IMR-90 (cell line): ENCODE results near the gene DUSP10. TPM values are rescaled to one million over a fixed set of nuclear protein-coding genes. Genes with fewer than 3 reads are reported as not detected.

Experiments used
- ATAC-seq: fragments of 200-7000 bp; cut with Tn5 transposase; 2 replicates; pipeline ENCODE4 v1.9.1; 2020; ENCODE audit warnings: low read depth, mild to moderate bottlenecking, moderate library complexity
- BruUV-seq: library from RNA; stranded (reverse); fragments of 400-500 nt; replicated peaks from 2 replicates; lab custom pipeline; 2021; lab: Mats Ljungman, UMichigan
- CTCF ChIA-PET: fragments of 300-600 bp; formaldehyde crosslinking; extraction: SDS; loops from one replicate; lab custom pipeline; 2021; ENCODE audit warnings: antibody characterized with exemption; lab: Yijun Ruan, JAX
- POLR2A ChIA-PET: fragments of 300-600 bp; sonication (Branson Sonifier 250); formaldehyde crosslinking; loops from one replicate; lab custom pipeline; 2022; ENCODE audit warnings: antibody characterized with exemption; ENCODE audit not compliant: unreplicated experiment; lab: Charles Lee
- DNase-seq: peaks from one replicate; pipeline ENCODE4 v3.0.0; 2013
- H2AFZ ChIP-seq: replicated peaks from 2 replicates; pipeline ENCODE3; 2013; ENCODE audit warnings: low read length, mild to moderate bottlenecking; ENCODE audit not compliant: poor library complexity
- H2AK5ac ChIP-seq: 2 replicates; pipeline ENCODE4 v1.6.1; 2013; ENCODE audit warnings: low read depth, low read length, inconsistent platforms
- H2AK9ac ChIP-seq: replicated peaks from 2 replicates; pipeline ENCODE3; 2013; ENCODE audit warnings: mild to moderate bottlenecking, low read depth, low read length, moderate library complexity; ENCODE audit not compliant: poor library complexity
- H2BK120ac ChIP-seq: 2 replicates; pipeline ENCODE4 v1.6.1; 2013; ENCODE audit warnings: low read depth, low read length, inconsistent platforms
- H2BK15ac ChIP-seq: 3 replicates; pipeline ENCODE4 v1.6.1; 2013; ENCODE audit warnings: low read depth, low read length, inconsistent platforms
- H2BK20ac ChIP-seq: 2 replicates; pipeline ENCODE4 v1.6.1; 2013; ENCODE audit warnings: low read depth, mild to moderate bottlenecking, inconsistent platforms, low read length, moderate library complexity
- H2BK5ac ChIP-seq: 2 replicates; pipeline ENCODE4 v1.6.1; 2013; ENCODE audit warnings: mild to moderate bottlenecking, low read depth, low read length, inconsistent platforms; ENCODE audit not compliant: poor library complexity, severe bottlenecking
- H3K14ac ChIP-seq: replicated peaks from 2 replicates; pipeline ENCODE4 v1.6.1; 2013; ENCODE audit warnings: low read depth, low read length, inconsistent platforms
- H3K18ac ChIP-seq: 2 replicates; pipeline ENCODE4 v1.6.1; 2013; ENCODE audit warnings: low read depth, low read length, control low read depth
- H3K23ac ChIP-seq: 2 replicates; pipeline ENCODE4 v1.6.1; 2013; ENCODE audit warnings: low read depth, low read length, inconsistent platforms
- H3K27ac ChIP-seq: 2 replicates; pipeline ENCODE4 v1.5.1; 2013; ENCODE audit warnings: mild to moderate bottlenecking, control low read depth, low read length; ENCODE audit not compliant: insufficient read depth
- H3K27me3 ChIP-seq: 2 replicates; pipeline ENCODE4 v1.6.1; 2013; ENCODE audit warnings: low read length; ENCODE audit not compliant: control insufficient read depth, insufficient read depth
- H3K36me3 ChIP-seq: 2 replicates; pipeline ENCODE4 v1.6.1; 2013; ENCODE audit warnings: low read length, mixed read lengths; ENCODE audit not compliant: control insufficient read depth, insufficient read depth
- H3K4ac ChIP-seq: 2 replicates; pipeline ENCODE4 v1.6.1; 2013; ENCODE audit warnings: low read depth, low read length, inconsistent platforms
- H3K4me1 ChIP-seq: 2 replicates; pipeline ENCODE4 v1.6.1; 2013; ENCODE audit warnings: low read length, mixed read lengths; ENCODE audit not compliant: control insufficient read depth, insufficient read depth
- H3K4me2 ChIP-seq: 2 replicates; pipeline ENCODE4 v1.6.1; 2013; ENCODE audit warnings: low read depth, mild to moderate bottlenecking, control low read depth, low read length, moderate library complexity
- H3K4me3 ChIP-seq: 2 replicates; pipeline ENCODE4 v1.5.1; 2013; ENCODE audit warnings: low read depth, mild to moderate bottlenecking, control low read depth, low read length, moderate library complexity; ENCODE audit not compliant: insufficient read depth
- H3K56ac ChIP-seq: 2 replicates; pipeline ENCODE4 v1.6.1; 2013; ENCODE audit warnings: low read length, inconsistent platforms; ENCODE audit not compliant: insufficient read depth; ENCODE audit errors: extremely low read depth
- H3K79me1 ChIP-seq, 2 experiments: 2 replicates each; pipeline ENCODE4 v1.6.1; 2013; ENCODE audit warnings: low read length in 2 of 2, inconsistent platforms in 1 of 2, low read depth in 1 of 2
- H3K9ac ChIP-seq: 2 replicates; pipeline ENCODE4 v1.6.1; 2013; ENCODE audit warnings: low read depth, low read length, control low read depth
- H3K9me1 ChIP-seq: 2 replicates; pipeline ENCODE4 v1.6.1; 2013; ENCODE audit warnings: low read length, inconsistent platforms; ENCODE audit not compliant: insufficient read depth
- H3K9me3 ChIP-seq: 2 replicates; pipeline ENCODE4 v1.6.1; 2013; ENCODE audit warnings: low read length; ENCODE audit not compliant: control insufficient read depth, insufficient read depth
- H4K20me1 ChIP-seq: 2 replicates; pipeline ENCODE4 v1.6.1; 2013; ENCODE audit warnings: low read length, inconsistent platforms; ENCODE audit not compliant: insufficient read depth
- H4K5ac ChIP-seq: 2 replicates; pipeline ENCODE4 v1.6.1; 2013; ENCODE audit warnings: mild to moderate bottlenecking, low read depth, low read length, control low read depth
- H4K8ac ChIP-seq, 2 experiments: 2 replicates each; pipeline ENCODE4 v1.6.1; 2013; ENCODE audit warnings: low read depth in 2 of 2, low read length in 2 of 2, control low read depth in 1 of 2, inconsistent platforms in 1 of 2
- H4K91ac ChIP-seq: 2 replicates; pipeline ENCODE4 v1.6.1; 2013; ENCODE audit warnings: low read depth, low read length, inconsistent platforms; ENCODE audit not compliant: insufficient read depth
- MAFK ChIP-seq: IDR thresholded peaks from 2 replicates; pipeline ENCODE4 v1.6.1; 2012; ENCODE audit warnings: low read depth, low read length, improper control_type of control experiment
- RCOR1 ChIP-seq: IDR thresholded peaks from 2 replicates; pipeline ENCODE4 v1.6.1; 2012; ENCODE audit warnings: mild to moderate bottlenecking, low read length, improper control_type of control experiment; ENCODE audit not compliant: insufficient replicate concordance
- RFX5 ChIP-seq: IDR thresholded peaks from 2 replicates; pipeline ENCODE4 v1.8.0; 2012; ENCODE audit warnings: low read depth, mild to moderate bottlenecking, low read length, moderate library complexity
- WGBS, 2 experiments: methylation state at CpG; one replicate each; pipeline versions ENCODE4 v1.1.5 to v1.1.7; 2013; ENCODE audit warnings: missing lambda C conversion rate in 2 of 2; ENCODE audit not compliant: insufficient read length in 1 of 2; ENCODE audit errors: extremely low coverage in 2 of 2; 5-methylcytosine and 5-hydroxymethylcytosine counted together
- dilution Hi-C: fragments of 300-500 bp; cut with HindIII; formaldehyde crosslinking; loops from one replicate; pipeline ENCODE4 v1.14.3; 2018; ENCODE audit warnings: low sequenced_read_pairs; ENCODE audit not compliant: unreplicated experiment
- in situ Hi-C: fragments of 300-500 bp; cut with MboI; formaldehyde crosslinking; loops from 3 replicates; pipeline ENCODE4 v1.14.3; 2019; ENCODE audit warnings: low sequenced_read_pairs, inconsistent platforms, mixed read lengths
- intact Hi-C: fragments of 100-400 bp; cut with micrococcal nuclease; formaldehyde crosslinking; loops from 2 replicates; pipeline ENCODE4 v1.10.0; 2022
- polyA plus RNA-seq, 3 experiments: library from polyadenylated mRNA; depleted of rRNA; stranded (reverse); fragments of >200 nt; gene quantifications; 2 replicates each; pipeline ENCODE4 v1.2.3, GENCODE V29; 2012; ENCODE audit warnings: low replicate concordance in 1 of 3
- total RNA-seq: library from RNA; depleted of rRNA; stranded (reverse); fragments of >200 nt; gene quantifications from 2 replicates; pipeline ENCODE4 v1.2.3, GENCODE V29; 2012

DUSP10 gene
- total and polyA plus RNA-seq, 2 of the 4 experiments (the other 2 are of a cell fraction) = 41.7 to 59.1 TPM

DNA sequence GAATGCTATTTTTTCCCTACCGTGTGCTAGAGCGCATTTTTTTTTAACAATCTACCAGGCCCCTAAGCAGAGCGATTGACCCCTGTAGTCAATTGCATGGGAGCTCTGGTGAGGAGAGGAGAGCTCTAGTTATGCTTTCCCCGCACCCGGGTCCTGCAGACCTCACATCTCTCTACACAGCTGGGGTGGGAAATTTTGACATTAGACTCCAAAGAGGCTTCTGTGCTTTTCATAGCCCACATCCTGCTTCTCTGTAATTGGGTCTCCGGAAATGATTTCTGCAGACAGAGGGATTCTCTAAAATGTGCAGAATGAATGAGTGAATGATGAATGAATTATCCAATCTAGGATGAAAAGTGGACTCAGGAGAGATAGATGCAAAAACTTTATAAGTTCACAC is 41.5 kb upstream of the DUSP10 start:
- H3K4me3 ChIP-seq = no peak overlapping the region
- no peak overlapping the region for H3K27ac ChIP-seq
- H3K56ac ChIP-seq = no peak overlapping the region
- H4K5ac ChIP-seq = no peak overlapping the region
- H3K14ac ChIP-seq = no peak overlapping the region
- no peak overlapping the region for H2BK20ac ChIP-seq
- H2BK5ac ChIP-seq = no peak overlapping the region
- POLR2A ChIA-PET = no interaction called here
- no peak overlapping the region for H2BK120ac ChIP-seq
- no peak for DNase-seq
- H2AFZ ChIP-seq = no peak overlapping the region
- H2AK5ac ChIP-seq = no peak overlapping the region
- no TSS peak for BruUV-seq
- no peak overlapping the region for H3K23ac ChIP-seq
- no CpG with 5 or more reads among the region's 6 CpGs for WGBS, 2 experiments
- no peak overlapping the region for H2AK9ac ChIP-seq
- no peaks in the 10 kb centered on the region for H3K27me3 ChIP-seq
- intact Hi-C loops = no loop called here
- no peak overlapping the region for H3K4ac ChIP-seq
- no peaks in the 10 kb centered on the region for H4K20me1 ChIP-seq
- ATAC-seq = no peak
- H3K9me3 ChIP-seq = no peaks in the 10 kb centered on the region
- H2BK15ac ChIP-seq = no peak overlapping the region
- CTCF ChIA-PET = interaction anchor here (1.0 to 1.6 kb wide), 2 partner anchors 10 to 13 kb away, joined by 3 to 4 read pairs; no protein-coding TSS in a partner anchor
- H3K9me1 ChIP-seq = no peaks in the 10 kb centered on the region
- no peak overlapping the region for H4K8ac ChIP-seq
- no peak overlapping the region for H3K18ac ChIP-seq
- no peaks in the 10 kb centered on the region for H3K79me1 ChIP-seq
- H3K9ac ChIP-seq = no peak overlapping the region
- no peaks in the 10 kb centered on the region for H3K36me3 ChIP-seq
- no peaks in the 10 kb centered on the region; the same call in 1 of the 2 replicates for H3K4me1 ChIP-seq
- in situ Hi-C loops = no loop called here
- dilution Hi-C loops = no loop called here
- TF ChIP-seq MAFK (no peak), RCOR1 (no peak), RFX5 (no peak)
- H3K4me2 ChIP-seq = no peak overlapping the region
- no peak overlapping the region for H4K91ac ChIP-seq
